Ovary (tissue), 9 donors: ENCODE data around the gene CRNKL1. TPM values are rescaled to one million over a fixed set of nuclear protein-coding genes. Genes with fewer than 3 reads are reported as not detected.
A peak's percentile ranks its signal among the peaks of the same experiment; 100 is the strongest.

Source experiments
- DNase-seq, 5 donors: peaks; one replicate each; pipeline ENCODE4 v3.0.0-alpha.2; 2019 to 2020
- H3K27ac ChIP-seq, 2 donors: fragments of 200-600 bp; one replicate each; pipeline versions ENCODE4 v1.5.1 to v1.8.0; 2019 to 2022
- H3K27me3 ChIP-seq: fragments of 200-600 bp; one replicate; pipeline ENCODE4 v1.8.0; 2022
- H3K36me3 ChIP-seq: fragments of 200-600 bp; sonication (generic); one replicate; pipeline ENCODE4 v1.5.1; 2019
- H3K4me1 ChIP-seq: one replicate; pipeline ENCODE4 v1.8.1; 2013; ENCODE audit warnings: mild to moderate bottlenecking, moderate library complexity; ENCODE audit not compliant: insufficient read depth
- H3K4me3 ChIP-seq: fragments of 200-600 bp; sonication (generic); one replicate; pipeline ENCODE4 v1.5.1; 2017
- H3K9me3 ChIP-seq, 2 donors: fragments of 200-600 bp in 1 of 2; sonication (generic) in 1 of 2; one replicate each; pipeline versions ENCODE4 v1.5.1 to v1.8.1; 2013 to 2019; ENCODE audit warnings: mild to moderate bottlenecking in 1 of 2, moderate library complexity in 1 of 2
- EP300 ChIP-seq: sonication (generic); formaldehyde crosslinking; IDR thresholded peaks from one replicate; pipeline ENCODE4 v1.6.1; 2017; ENCODE audit warnings: antibody characterized with exemption
- POLR2A ChIP-seq: fragments of 450-650 bp; IDR thresholded peaks from one replicate; pipeline ENCODE4 v1.6.1; 2017; ENCODE audit warnings: antibody characterized with exemption, mild to moderate bottlenecking, moderate library complexity
- WGBS, 3 donors: extraction: QIAGEN DNeasy Blood & Tissue Kit in 1 of 3; methylation state at CpG; one replicate each; pipeline versions ENCODE4 v1.1.5 to v1.1.7; 2013 to 2017; 5-methylcytosine and 5-hydroxymethylcytosine counted together
- intact Hi-C, 4 donors: fragments of 100-400 bp; cut with DNase I; formaldehyde crosslinking; loops; one replicate each; pipeline versions ENCODE4 v1.11.0 to v1.15.1; 2022 to 2023
- polyA plus RNA-seq, 2 donors: library from polyadenylated mRNA; stranded (reverse); fragments of 200-250 nt in 1 of 2; fragments of 350-450 nt in 1 of 2; fragmentation: Illumina TruSeq in 1 of 2; extraction: RNeasy Lipid Tissue Mini Kit (QIAGEN cat#74804) in 1 of 2; gene quantifications; one replicate each; pipeline ENCODE4 v1.2.3, GENCODE V29; 2013 to 2014
- total RNA-seq, 7 donors: library from RNA; depleted of rRNA in 2 of 7; stranded (reverse); fragments of >200 nt in 2 of 7; fragmentation: NEBNext Ultra II Directional in 3 of 7; extraction: Animal tissue kit (Norgen Biotek cat#: 25700) in 3 of 7; gene quantifications; one replicate each; pipeline versions ENCODE4 v1.1.0 to v1.2.4, GENCODE V29; 2016 to 2023
- TF ChIP-seq, protein P1 (sequence below), 3 donors: fragments of 450-650 bp in 2 of 3; fragments of 200-600 bp in 1 of 3; IDR thresholded peaks; one replicate each; pipeline versions ENCODE4 v1.5.1 to v1.8.0; 2016 to 2022; ENCODE audit warnings: antibody characterized with exemption in 3 of 3, mild to moderate bottlenecking in 1 of 3
- donor health status: DM: no; HTN: no; CAD: no; lungs with moderate emphysema.
- donor health status: DM: no; HTN: no; CAD: no.
- donor health status: Bipolar disorder and iron deficiency.
- donor health status: DM: yes; HTN: yes; CAD: no.
- donor health status: DM: no; HTN: no; CAD: no.
- donor health status: DM: yes; HTN: yes; CAD: no.

Gene CRNKL1
- total and polyA plus RNA-seq, 9 donors: 12.7 to 25.0 (median 22.5) TPM

DNA sequence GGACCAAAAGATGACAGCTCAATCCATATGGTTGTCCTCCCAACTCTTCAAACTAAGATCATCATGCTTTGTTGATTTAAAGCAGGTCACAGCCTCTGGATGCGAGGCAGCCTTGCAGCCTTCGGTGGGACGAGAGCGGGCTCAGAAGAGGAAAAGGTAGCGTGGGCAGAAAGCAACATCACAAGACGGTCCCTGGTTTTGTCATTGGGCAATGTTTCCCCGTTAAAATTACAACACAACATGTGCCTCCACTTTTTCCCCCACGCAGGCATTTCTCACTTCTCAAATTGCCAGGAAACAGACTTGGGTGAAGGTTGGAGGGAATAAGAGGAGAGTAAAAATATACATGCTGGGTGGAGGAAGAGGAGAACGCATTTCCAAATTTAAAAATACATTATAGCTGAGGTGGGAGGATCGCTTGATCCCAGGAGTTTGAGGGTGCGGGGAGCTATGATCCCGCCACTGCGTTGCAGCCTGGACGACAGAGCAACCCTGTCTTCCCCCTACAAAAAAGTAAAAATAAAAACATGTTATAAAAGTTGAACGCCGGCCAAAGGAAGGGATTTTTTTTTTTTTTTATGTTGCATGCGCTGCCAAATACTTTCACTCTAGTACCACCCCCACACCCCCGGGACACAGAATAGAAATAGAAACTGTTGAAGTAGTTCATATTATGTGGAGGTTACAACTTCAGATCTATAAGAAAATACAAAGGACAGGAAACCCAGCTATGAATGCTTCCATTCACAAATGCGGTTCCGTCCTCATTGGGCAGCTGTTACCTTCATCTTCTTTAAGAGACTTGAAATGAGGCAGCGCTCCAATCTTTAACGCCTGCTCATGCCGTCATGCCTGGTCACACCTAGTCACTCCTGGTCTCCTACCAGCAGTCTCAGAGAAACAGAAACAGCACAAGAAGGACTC is 49.0 kb downstream of the CRNKL1 start:
- Histone ChIP-seq H3K4me3 (peak overlapping the region; percentile 12), H3K36me3 (no peaks in the 10 kb centered on the region), H3K27ac (peak overlapping the region in 1 of 2 donors; percentile 56), H3K27me3 (no peaks in the 10 kb centered on the region), H3K4me1 (peaks cover 8% of the 10 kb centered on the region), H3K9me3 (no peaks in the 10 kb centered on the region)
- 4 to 5% (median 5%) methylated on average over 23 of the region's 23 CpGs for WGBS, 3 donors
- TF ChIP-seq, protein P1, sequence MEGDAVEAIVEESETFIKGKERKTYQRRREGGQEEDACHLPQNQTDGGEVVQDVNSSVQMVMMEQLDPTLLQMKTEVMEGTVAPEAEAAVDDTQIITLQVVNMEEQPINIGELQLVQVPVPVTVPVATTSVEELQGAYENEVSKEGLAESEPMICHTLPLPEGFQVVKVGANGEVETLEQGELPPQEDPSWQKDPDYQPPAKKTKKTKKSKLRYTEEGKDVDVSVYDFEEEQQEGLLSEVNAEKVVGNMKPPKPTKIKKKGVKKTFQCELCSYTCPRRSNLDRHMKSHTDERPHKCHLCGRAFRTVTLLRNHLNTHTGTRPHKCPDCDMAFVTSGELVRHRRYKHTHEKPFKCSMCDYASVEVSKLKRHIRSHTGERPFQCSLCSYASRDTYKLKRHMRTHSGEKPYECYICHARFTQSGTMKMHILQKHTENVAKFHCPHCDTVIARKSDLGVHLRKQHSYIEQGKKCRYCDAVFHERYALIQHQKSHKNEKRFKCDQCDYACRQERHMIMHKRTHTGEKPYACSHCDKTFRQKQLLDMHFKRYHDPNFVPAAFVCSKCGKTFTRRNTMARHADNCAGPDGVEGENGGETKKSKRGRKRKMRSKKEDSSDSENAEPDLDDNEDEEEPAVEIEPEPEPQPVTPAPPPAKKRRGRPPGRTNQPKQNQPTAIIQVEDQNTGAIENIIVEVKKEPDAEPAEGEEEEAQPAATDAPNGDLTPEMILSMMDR (IDR thresholded peaks at IDR 0.05): no peak
- TF ChIP-seq POLR2A (no peak), EP300 (peak; percentile 47)
- peak in 3 of 5 donors; percentile 35 to 56 (median 52) for DNase-seq
- intact Hi-C loops: no loop called here

DNA sequence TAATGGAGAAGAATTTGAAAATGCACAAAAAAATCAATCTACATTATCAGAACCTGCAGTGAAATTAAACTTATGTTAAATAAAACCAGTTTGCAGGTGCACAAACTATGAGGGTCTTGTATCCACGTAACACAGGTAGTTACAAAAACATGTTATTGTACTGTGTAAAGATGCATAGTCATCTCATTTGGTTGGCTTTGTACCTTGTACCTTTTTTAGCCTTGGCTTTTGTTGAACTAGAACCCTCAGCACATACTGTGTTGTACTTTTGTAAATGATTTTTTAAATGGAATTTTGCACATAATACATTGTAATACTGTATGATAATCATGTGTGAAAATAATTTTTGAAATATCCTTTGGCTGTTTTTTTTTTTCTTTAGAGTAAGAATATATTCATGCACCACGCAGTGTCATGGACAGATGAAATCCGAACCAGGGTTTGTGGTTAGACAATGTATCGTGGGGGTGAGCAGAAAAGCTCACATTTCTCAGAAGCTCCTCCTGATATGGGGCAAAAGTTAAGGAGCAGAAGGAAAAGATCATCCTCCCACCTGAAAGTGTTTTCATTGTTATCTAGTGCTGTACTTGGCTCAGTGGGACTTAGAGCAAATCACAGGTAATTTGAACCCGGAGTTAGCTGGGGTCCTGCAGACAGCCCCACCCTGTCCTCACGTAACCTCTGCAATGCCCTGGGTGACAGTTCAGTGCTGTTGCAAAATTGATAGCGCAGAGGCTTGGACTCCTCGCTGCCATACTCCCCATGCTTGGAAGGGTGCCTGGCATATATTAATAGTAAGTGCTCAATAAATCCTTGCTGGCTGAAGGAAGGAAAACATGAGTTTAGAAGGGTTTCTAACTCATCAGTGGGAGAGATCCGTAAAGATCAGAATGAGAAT is 49.9 kb downstream of the CRNKL1 start:
- Histone ChIP-seq H3K36me3 (no peaks in the 10 kb centered on the region), H3K4me3 (no peak overlapping the region), H3K9me3 (no peaks in the 10 kb centered on the region), H3K27ac (peak overlapping the region in 1 of 2 donors; percentile 56), H3K27me3 (no peaks in the 10 kb centered on the region), H3K4me1 (peaks cover 8% of the 10 kb centered on the region)
- TF ChIP-seq EP300 (no peak), POLR2A (no peak)
- TF ChIP-seq, protein P1 (IDR thresholded peaks at IDR 0.05): no peak
- intact Hi-C loops: no loop called here
- 23 to 37% (median 26%) methylated on average over 9 of the region's 9 CpGs for WGBS, 3 donors
- DNase-seq: no peak

DNA sequence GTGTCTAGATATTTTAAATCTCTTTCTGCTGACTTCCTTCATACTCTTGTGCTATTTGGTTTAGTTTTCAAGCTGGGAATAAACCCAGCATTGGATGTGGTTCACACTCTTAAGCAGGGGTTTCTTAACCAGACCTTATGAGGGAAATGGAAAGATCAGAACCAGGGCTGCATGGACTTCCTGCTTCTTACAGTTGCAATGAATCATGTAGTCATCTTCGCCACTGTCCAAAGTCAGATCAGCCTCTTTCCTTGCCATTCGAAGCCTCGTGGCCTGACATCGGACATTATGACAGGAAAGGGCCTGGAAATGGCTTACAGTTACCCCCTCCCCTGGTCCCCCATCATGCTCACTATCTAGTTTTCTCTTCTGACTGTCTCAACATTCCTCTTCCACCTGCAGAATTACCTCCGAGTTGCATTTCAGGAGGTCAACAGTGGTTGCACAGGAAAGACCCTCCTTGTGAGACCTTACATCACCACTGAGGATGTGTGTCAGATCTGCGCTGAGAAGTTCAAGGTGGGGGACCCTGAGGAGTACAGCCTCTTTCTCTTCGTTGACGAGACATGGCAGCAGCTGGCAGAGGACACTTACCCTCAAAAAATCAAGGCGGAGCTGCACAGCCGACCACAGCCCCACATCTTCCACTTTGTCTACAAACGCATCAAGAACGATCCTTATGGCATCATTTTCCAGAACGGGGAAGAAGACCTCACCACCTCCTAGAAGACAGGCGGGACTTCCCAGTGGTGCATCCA is 51.9 kb downstream of the CRNKL1 start:
- TF ChIP-seq, protein P1 (IDR thresholded peaks at IDR 0.05): no peak
- TF ChIP-seq POLR2A (no peak), EP300 (no peak)
- 82 to 91% (median 85%) methylated on average over 14 of the region's 14 CpGs for WGBS, 3 donors
- Histone ChIP-seq H3K4me3 (no peak overlapping the region), H3K36me3 (no peaks in the 10 kb centered on the region), H3K4me1 (peaks cover 8% of the 10 kb centered on the region), H3K27ac (no peak overlapping the region), H3K9me3 (no peaks in the 10 kb centered on the region), H3K27me3 (no peaks in the 10 kb centered on the region)
- no peak for DNase-seq
- intact Hi-C loops: no loop called here
